Measurements from ENCODE around the gene BAAT. TPM values are rescaled to one million over a fixed set of nuclear protein-coding genes. Genes with fewer than 3 reads are reported as not detected.

Gene BAAT
- total and polyA plus RNA-seq, 11 donors = 0.03 to 0.32 (median 0.17) TPM; not detected in 6

GRCh38 chr9:101428909-101429308 lies 44.1 kb upstream of the BAAT start:
- Histone ChIP-seq H3K9me3 (no peaks in the 10 kb centered on the region), H3K4me1 (no peaks in the 10 kb centered on the region), H3K4me3 (no peak overlapping the region), H3K36me3 (no peaks in the 10 kb centered on the region), H3K27me3 (no peaks in the 10 kb centered on the region), H3K27ac (no peak overlapping the region)
- TF ChIP-seq, protein P1, sequence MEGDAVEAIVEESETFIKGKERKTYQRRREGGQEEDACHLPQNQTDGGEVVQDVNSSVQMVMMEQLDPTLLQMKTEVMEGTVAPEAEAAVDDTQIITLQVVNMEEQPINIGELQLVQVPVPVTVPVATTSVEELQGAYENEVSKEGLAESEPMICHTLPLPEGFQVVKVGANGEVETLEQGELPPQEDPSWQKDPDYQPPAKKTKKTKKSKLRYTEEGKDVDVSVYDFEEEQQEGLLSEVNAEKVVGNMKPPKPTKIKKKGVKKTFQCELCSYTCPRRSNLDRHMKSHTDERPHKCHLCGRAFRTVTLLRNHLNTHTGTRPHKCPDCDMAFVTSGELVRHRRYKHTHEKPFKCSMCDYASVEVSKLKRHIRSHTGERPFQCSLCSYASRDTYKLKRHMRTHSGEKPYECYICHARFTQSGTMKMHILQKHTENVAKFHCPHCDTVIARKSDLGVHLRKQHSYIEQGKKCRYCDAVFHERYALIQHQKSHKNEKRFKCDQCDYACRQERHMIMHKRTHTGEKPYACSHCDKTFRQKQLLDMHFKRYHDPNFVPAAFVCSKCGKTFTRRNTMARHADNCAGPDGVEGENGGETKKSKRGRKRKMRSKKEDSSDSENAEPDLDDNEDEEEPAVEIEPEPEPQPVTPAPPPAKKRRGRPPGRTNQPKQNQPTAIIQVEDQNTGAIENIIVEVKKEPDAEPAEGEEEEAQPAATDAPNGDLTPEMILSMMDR (IDR thresholded peaks at IDR 0.05) = no peak
- WGBS, 4 donors = 69 to 83% (median 80%) methylated on average over 3 of the region's 3 CpGs
- DNase-seq = no peak
- intact Hi-C loops (cut with DNase I) = no loop called here
- ATAC-seq = no peak

DNA sequence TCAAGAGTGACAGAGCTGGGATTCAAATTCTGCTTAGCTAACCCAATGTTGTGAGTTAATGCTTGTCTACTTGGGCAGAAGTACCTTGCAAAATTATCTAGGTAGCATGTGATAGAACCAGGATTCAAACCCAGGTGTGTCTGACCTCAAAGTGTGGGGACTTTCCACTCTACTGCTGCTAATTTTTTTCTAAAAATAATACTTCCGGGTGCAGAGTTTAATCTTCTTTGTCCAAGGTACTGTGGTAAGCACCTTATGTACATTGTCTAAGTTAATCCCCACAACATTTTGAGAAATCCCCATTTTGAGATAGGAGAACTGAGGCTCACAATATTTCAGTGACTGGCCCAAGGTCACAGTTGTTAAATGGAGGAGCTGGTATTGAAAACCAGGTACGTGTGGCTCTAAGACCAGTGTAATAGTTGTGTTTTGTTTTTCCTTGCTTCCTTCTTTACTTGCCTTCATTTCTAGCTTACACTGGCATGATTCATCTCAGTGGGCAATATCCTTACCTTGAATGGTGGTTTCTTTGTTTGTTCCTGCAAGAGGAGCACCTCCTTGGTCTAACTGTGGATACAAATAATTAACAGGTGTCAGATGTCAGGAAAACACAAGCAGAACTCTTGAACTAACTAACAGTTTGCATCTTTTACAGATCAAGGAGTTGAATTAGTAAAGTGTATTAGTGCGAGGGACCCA lies 43.3 kb upstream of the BAAT start:
- no peaks in the 10 kb centered on the region for H3K27me3 ChIP-seq
- no peaks in the 10 kb centered on the region for H3K4me1 ChIP-seq
- no peak for ATAC-seq
- TF ChIP-seq POLR2A (IDR thresholded peaks at IDR 0.05) = no peak
- TF ChIP-seq, protein P1 (IDR thresholded peaks at IDR 0.05) = no peak
- H3K36me3 ChIP-seq = no peaks in the 10 kb centered on the region
- H3K4me3 ChIP-seq = no peak overlapping the region
- no peak overlapping the region for H3K27ac ChIP-seq
- DNase-seq = no peak
- intact Hi-C loops (cut with DNase I) = no loop called here
- no peaks in the 10 kb centered on the region for H3K9me3 ChIP-seq
- WGBS, 4 donors = 87 to 95% (median 94%) methylated on average over 3 of the region's 3 CpGs

DNA sequence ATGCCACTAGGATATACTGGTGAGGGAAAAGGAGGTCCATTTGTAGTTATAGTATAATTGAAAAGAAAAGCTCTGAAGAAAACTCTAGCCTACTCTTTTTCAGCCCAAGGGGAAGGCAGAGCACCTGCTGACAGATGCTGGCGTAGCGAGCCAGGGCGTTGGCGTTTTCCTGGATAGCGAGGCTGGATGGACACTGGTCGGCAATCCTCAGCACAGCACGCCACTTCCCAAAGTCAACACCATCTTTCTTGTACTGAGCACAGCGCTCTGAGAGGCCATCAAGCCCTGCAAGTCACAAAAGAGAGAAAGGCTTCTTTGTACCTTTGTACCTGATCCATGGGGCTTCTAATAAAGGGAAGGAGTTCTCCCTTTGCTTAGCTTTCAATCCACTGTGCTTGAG lies 42.6 kb upstream of the BAAT start:
- intact Hi-C loops (cut with DNase I) = no loop called here
- WGBS, 4 donors = 87 to 93% (median 91%) methylated on average over 8 of the region's 8 CpGs
- Histone ChIP-seq H3K27me3 (no peaks in the 10 kb centered on the region), H3K27ac (no peak overlapping the region), H3K9me3 (no peaks in the 10 kb centered on the region), H3K36me3 (no peaks in the 10 kb centered on the region), H3K4me3 (no peak overlapping the region), H3K4me1 (peaks cover 0 to 4% (median 0%) of the 10 kb centered on the region in 12 donors)
- DNase-seq (no peak), ATAC-seq (no peak)
- no peak for TF ChIP-seq POLR2A (IDR thresholded peaks at IDR 0.05)
- TF ChIP-seq, protein P1 (IDR thresholded peaks at IDR 0.05) = no peak

DNA sequence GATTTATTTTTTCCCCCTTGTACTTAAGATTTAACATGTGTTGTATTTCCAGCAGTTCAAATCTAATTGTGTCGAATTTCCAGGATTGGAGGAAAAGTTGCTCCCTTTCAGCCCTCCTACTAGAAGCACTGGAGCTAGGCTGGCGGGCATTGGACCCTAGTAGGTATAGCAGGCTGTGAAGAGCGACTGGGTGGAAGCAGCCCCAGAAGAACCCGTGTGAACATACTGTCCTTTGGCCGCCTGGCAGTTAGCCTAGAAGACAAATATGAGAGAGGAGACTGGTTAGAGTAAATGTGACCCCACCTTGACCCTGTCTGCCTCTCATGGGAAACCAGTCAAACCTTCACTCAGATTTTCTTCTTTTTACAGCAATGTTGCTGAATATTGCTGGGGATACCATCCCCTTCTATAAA lies 36.9 kb upstream of the BAAT start:
- 73 to 84% (median 77%) methylated on average over 5 of the region's 5 CpGs for WGBS, 4 donors
- DNase-seq (peak; percentile 14 to 57 (median 45)), ATAC-seq (peak in 2 of 4 donors; percentile 30 to 32)
- Histone ChIP-seq H3K27ac (peak overlapping the region in 1 of 12 donors; percentile 11), H3K4me1 (peaks cover 0 to 13% (median 0%) of the 10 kb centered on the region in 12 donors), H3K4me3 (no peak overlapping the region), H3K36me3 (peaks cover 0 to 3% (median 0%) of the 10 kb centered on the region in 9 donors), H3K27me3 (no peaks in the 10 kb centered on the region), H3K9me3 (peaks cover 0 to 35% (median 0%) of the 10 kb centered on the region in 12 donors)
- TF ChIP-seq POLR2A (IDR thresholded peaks at IDR 0.05) = no peak
- TF ChIP-seq, protein P1 (IDR thresholded peaks at IDR 0.05) = no peak
- intact Hi-C loops (cut with DNase I) = no loop called here
